Ammon's horn (tissue), 1 donor: ENCODE measurements around the gene MYO18B.

Source experiments
- DNase-seq: peaks from one replicate; pipeline ENCODE4 v3.0.0-alpha.2; 2016; ENCODE audit warnings: low spot score

The MYO18B gene

DNA sequence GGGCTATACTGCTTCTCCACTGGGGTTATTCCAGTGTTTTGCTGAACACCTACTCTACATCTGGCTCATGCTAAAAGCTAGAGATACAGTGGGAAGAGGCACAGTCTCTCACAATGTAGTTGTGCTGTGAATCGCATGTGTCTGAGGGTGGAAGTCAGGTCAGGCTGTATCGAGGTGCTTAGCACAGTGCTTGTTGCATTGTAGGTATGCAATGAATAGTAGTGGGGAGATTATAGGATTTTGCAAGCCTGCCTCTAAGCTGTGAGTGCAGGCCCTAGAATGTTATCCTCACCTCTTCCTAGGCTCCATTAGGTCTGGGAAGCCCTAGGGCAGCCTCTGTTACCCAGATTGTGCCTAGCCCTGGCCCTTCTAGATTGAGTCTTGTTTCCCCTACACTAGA is 37.4 kb downstream of the MYO18B start:
- DNase-seq, result no peak

DNA sequence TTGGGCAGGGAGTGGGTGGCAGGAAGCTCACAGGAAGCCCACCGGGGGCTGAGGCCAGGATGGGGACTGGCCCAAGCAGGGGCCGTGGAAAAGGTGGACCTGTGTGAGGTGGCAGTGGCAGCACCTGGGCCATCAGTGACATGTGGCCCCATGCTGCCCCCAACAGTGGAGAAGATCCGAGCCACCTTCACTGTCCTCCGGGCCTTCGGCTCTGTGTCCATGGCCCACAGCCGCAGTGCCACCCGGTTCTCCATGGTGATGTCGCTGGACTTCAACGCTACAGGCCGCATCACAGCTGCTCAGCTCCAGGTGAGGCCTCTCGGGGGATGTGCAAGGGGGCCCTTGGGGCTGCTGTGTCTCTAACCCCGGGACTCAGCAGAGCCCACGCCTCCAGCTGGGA is 37.9 kb downstream of the MYO18B start:
- no peak for DNase-seq

DNA sequence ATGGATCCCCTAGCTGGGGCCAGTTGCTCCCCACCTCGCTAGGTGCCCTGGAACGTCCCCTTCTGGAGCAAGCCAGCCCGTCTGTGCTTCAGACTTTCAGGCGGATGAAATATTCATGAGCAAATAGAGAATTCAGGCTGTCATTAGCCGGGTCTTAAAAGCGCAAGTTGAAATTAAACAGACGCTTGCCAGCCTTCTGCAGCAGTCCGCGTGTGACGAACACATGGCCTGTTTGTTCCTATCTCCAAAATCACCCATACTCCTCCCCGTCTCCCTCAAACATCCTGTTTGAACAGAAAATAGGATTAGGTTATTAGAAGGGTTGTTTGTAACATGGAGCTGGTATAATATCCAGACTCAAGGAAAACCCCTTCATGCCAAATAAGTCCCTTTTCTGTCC is 38.7 kb downstream of the MYO18B start:
- DNase-seq, result peak; percentile 23

- DNase-seq, result no peak
Observed at GRCh38 chr22:25781801-25782200, 39.8 kb downstream of the MYO18B start.

- no peak for DNase-seq
Observed at GRCh38 chr22:25782831-25783230, 40.8 kb downstream of the MYO18B start.

GRCh38 chr22:25783856-25784255 is 41.9 kb downstream of the MYO18B start:
- DNase-seq, result no peak

GRCh38 chr22:25786165-25786564 is 44.2 kb downstream of the MYO18B start:
- no peak for DNase-seq

GRCh38 chr22:25791556-25791955 is 49.6 kb downstream of the MYO18B start:
- DNase-seq, result no peak

DNA sequence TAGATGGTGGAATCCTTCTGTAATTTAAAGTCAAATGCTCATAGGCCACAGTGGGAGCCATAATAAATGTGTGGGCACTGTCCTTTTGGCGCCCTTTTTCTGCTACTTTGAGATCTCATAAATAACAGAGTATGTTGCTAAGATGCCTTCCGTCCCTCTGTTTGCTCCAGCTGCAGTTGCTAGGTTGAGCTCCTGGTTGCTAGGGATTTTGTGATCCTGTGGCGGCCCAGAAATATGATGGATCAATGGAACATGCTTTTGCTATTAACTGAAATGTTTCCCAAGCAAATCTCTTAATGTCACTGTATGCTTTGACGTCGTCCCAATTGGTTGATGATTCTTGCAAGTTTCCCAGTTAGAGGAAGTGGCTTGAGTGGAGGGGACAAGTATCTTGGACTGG is 53.5 kb downstream of the MYO18B start:
- DNase-seq, result no peak

- no peak for DNase-seq
Observed at GRCh38 chr22:25797498-25798290, 55.7 kb downstream of the MYO18B start.

DNA sequence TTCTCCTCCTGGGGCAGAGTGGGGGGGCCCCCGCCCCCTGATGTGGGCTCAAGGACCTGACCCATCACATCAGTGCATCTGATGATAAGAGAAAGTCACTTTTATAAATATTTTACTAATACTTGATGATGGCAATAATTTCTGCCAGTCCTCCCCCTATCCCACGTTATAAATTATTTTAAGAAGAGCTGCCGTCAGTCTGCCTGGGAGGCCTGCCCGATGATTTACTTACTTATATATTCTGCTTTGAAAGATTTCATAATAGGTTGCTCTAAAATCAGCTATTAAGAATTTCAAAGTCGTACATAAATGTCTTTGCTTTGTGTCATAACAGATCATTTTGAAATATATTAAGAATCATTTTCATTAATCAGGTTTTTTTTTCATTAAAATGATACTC is 58.8 kb downstream of the MYO18B start:
- no peak for DNase-seq

- no peak for DNase-seq
Observed at GRCh38 chr22:25802018-25802417, 60.0 kb downstream of the MYO18B start.

DNA sequence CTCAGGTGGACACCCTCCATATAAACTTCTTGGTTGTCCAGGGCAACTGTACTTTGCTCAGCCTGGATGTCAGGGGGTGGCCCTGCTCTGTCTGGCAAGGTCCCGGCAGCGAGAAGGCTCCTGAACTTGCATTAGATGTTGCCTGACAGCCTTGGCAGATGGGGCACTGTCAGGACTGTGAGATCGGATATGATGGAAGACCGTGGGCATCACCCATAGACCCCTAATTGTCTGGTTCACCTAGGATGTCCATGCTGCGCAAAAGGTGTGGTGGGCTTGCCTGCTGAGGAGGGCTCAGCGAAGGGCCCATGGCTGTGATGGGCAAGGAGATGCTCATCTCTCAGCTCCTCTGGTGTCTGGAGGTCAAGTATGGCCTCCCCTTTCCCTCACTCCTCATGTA is 62.7 kb downstream of the MYO18B start:
- DNase-seq, result no peak

GRCh38 chr22:25806579-25806978 is 64.6 kb downstream of the MYO18B start:
- no peak for DNase-seq

DNA sequence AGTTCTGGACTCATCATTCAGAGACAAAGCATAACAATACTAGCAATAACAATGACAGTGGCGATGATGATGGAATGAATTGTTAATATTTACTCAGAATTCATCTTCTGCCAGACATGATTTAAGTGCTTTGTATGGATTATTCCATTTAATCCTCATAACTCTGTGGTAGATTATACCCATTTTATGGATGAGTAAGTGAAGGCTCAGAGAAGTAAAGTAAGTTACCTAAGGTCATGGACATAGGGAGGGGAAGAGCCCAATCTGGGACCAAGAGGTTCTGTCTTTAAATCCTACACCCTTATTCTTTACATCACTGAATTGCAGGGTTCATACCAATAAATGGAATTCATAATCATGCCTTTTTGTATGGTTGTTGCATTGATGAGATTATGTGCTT is 72.7 kb downstream of the MYO18B start:
- no peak for DNase-seq

DNA sequence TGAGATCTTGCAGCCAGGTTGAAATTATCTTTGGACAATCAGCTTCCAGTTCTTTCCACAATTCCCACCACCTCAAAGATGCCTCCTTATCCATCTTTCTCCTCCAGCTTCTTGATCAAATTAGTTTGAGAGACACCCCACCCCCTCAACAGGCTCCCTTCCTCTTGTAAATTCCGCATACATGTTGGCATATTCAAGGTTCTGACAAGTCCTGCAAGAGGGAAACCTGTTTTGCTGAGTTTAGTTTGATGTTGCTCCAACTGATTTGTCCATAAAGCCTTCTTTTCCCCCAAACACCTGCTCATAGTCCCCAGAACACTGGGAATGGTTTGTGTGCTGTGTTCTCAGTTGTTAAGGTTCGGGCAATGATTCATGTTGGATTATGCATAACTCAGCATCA is 73.6 kb downstream of the MYO18B start:
- DNase-seq, result no peak

GRCh38 chr22:25816522-25817059 is 74.6 kb downstream of the MYO18B start:
- no peak for DNase-seq

DNA sequence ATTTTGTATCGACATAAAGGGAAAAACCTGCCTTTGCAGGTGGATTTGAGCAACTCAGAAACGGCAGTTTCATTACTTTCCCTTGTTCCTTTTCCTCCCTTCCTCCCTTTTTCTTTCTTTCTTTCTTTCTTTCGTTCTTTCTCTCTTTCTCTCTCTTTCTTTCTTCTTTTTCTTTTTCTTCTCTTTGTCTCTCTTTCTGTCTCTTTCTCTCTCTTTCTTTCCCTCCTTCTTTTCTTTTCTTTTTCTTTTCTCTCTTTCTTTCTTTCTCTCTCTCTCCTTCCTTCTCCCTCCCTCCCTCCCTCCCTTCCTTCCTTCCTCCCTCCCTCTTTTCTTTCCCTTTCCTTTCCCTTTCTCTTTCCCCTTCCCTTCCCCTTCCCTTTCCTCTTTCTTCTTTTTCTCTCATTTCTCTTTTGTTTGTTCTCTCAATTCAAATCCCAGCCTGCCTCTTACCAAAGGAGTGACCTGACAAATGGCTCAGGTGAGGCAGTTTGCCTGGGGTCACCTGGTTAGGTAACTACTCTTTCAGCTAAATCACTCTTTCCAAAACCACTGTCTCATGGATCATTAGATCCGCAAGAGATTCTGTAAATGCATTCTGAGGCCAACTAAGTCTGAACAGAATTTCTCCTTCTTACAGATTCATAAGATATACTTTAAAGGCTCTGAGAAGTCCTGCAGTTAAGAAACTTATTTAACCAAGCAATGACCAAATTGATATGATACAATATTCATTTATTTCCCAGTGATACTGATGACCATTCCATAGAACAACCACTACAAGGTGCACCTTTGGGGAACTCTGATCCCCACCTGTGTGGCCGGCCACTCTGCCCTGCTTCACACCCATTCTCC is 75.3 kb downstream of the MYO18B start:
- no peak for DNase-seq

- no peak for DNase-seq
Observed at GRCh38 chr22:25818541-25818940, 76.6 kb downstream of the MYO18B start.

GRCh38 chr22:25822344-25822743 is 80.4 kb downstream of the MYO18B start:
- no peak for DNase-seq

DNA sequence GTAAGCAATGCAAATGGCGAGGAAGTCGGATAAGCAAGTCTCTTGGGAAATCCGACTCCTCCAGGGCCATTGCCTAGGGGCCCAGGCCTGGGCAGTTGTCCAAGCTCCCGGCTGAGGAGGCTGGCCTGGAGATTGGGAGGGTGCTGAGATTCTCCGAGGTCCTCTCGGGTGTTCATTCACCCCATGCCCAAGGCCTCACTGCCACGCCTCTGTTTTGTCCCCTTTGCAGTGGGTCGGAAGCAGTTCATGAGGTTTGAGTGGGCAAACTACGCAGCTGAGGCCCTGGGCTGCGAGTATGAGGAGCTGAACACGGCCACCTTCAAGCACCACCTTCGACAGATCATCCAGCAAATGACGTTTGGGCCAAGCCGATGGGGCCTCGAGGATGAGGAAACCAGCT is 81.3 kb downstream of the MYO18B start:
- no peak for DNase-seq

DNA sequence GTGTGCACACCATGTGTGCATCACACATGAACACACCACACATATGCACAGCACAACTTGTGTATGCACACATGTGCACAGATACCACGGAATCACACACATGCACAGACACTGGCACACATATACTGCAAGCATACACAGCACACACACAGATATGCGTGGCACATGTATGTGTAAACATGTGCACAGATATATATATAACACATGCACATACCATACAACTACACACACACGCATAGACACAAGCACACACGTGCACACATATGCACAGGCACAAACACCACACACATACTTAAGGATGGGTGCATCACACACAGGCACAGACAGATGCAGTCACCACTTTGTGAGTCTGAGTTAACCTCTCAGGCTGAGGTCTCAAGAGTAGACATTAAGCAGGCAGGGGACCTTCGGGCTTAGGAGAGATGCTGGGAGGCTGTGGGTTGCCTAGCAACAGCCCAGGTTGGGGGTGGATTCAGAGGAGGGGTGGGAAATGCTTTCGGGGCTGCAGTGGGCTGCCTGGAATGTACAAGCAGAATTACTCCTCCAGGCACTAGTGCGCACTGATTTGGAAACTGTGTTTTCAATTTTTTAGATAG is 82.9 kb downstream of the MYO18B start:
- peak; percentile 53 for DNase-seq

DNA sequence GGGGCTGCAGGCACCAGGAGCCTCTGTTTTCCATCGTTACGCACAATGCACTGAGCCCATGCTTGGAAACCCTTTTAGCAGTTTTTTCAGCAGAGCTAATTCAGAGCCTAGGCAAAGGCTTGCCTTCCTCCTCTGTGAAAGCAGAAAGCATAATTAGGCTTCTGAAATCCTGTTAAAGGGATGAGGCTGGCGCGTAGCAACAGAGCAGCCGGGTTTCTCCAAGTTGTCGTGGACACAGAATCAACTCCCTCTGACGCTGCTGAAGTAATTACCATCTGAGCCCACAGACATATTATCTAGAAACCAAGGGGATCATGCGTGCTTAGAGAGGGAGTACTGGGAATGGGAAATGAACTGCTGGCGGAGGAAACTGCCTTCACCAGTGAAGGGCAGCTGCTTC is 85.4 kb downstream of the MYO18B start:
- DNase-seq, result peak; percentile 69
